Measurements from ENCODE around the gene ZNF423.

ZNF423 gene

DNA sequence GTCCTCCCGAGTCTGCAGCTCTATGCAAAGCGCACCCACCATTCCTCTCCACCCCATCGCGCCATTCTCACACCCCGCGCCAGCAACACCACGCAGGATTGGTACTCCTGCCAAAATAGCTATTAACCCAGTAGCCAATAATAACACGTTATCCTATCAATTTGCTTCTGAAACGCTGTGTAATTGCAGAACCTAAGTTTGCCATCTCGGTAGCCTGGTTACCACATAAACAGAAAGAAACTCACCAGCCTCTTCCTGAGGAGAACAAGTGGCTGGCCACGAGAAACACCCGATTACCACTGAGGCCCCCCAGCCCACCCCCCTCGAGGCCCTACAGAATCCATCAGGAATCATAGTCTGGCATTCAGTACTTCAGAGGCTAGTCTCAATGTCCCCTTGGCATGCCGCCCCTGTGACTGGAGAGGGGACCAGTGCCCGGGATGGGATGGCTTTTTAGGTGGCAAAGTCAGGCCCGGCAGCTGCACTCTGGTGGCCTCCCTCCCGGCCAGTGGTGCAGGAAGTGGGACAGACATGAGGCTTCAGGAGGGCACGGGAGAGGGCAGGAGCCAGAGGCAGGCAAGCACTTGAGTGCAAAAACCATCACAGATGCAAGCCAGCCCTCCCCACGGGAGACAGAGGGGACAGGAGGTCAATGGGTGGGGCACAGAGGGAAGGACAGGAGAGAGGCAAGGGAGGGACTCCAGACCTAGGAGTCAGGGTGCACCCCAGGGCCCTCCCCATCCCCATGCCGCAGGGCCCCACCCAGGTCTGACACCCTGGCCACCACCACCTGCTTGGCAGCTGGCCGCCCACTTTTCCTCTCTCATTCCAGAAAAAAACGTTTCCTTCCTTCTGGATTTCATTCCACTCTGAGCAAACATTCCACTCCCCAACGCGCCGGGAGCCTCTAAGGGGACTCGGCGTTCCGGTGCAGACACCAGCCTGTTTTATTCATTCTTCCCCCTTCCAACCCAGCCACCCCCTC, 192.5 kb downstream of the ZNF423 start:
- DNase-seq (ENCODE audit: low spot score) = no peak

DNA sequence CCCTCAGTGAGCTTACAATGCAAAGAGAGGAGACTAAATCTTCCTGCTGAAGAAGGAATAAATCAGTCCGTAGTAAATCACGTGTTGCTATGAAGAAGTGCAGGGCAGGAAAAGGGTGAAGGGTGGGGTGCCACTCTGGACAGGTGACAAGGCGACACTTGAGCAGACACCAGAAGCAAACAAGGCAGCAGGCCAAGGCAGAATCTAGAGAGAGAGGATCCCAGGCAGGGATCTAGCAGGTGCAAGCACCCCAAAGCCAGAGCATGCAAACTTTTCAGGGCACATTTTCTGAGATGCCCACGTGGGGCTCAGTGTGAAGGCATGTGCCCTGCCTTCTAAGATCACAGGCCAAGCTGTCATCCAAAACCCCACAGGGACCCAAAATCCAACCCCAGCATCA, 193.3 kb downstream of the ZNF423 start:
- DNase-seq (ENCODE audit: low spot score) = no peak

DNA sequence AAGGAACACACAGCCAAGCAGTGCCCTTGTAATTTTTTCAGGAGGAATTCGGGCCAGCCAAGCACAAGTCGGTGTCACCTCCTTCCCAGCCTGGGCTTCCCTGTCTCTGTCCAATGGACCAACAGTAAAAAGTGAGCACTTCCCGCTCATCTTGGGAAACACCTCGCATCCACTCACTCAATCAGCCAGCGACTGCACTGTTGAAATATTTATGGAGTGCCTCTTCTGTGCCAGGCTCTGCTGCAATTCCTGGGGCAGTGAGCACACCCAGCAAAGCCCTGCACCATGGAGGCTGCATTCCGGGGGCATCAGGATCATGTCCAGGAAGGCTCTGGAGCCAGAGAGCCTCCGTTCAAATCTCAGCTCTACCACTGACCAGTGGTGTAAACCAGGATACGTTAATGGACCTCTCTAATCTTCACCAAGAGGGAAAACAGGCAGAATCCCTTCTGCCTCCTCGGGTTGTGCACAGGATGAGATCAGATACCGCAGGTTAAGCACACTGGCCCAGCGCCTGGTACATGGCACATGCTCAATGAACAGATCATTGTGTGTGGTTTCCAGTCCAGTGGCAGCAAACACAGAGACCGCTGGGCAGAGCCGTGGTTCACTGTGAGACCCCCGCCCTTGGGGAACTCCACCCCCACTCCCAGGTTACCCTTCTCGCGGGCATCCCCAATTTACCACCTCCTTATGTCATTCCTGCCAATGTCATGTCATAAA, 194.3 kb downstream of the ZNF423 start:
- no peak for DNase-seq (ENCODE audit: low spot score)

DNA sequence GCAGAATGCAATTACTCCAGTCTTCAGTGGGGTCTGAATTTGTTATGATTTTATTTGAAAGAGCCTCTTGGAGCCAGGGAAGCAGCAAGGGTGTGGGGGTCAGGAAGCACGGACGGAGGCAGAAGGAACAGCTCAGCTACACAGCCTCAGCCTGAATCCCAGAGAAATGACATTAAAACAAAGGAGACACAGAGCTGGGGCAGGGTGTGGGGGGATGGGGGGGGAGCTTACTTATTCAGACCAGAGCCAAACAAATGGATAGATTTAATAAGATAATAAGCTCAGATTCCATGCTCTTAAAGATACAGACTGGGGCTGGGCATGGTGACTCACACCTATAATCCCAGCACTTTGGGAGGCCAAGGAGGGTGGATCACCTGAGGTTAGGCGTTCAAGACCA, 195.3 kb downstream of the ZNF423 start:
- no peak for DNase-seq (ENCODE audit: low spot score)

DNA sequence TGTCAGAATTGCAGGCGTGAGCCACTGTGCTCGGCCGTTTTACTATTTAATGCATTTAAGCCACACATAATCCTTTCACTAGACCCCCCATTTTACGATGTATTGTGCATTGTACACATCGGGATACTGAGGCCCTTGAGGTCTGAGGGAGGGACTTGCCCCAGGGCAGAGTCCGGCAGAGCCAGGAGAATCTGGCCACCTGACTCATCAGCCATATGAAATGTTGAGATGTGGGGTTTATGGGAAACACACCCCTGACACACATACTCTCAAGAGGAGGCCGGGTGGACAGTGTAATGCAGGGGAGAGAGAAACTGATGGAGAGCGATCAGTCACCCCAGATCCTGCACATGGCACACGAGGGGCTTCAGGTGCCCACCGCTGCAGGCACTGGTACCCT, 196.6 kb downstream of the ZNF423 start:
- no peak for DNase-seq (ENCODE audit: low spot score)

DNA sequence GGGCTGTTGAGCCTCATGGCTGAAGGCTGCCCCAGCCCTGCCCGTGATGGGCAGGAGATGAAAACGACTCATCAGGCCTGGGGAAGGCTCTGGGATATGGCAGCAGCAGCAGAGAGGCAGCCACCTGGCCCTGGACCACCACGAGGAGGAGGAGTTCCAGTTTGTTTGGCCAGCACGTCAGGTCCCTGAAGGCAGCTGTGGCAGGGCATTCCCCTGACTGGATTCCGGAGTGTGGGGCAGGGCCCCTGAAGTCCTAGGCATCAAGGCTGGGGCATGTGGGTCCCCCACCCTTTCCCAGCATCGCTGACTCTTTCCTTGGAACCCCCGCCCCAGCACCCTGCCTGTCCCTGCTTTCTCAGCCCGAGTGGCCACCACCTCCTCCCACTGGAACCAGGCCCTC, 197.4 kb downstream of the ZNF423 start:
- DNase-seq (ENCODE audit: low spot score) = no peak

DNA sequence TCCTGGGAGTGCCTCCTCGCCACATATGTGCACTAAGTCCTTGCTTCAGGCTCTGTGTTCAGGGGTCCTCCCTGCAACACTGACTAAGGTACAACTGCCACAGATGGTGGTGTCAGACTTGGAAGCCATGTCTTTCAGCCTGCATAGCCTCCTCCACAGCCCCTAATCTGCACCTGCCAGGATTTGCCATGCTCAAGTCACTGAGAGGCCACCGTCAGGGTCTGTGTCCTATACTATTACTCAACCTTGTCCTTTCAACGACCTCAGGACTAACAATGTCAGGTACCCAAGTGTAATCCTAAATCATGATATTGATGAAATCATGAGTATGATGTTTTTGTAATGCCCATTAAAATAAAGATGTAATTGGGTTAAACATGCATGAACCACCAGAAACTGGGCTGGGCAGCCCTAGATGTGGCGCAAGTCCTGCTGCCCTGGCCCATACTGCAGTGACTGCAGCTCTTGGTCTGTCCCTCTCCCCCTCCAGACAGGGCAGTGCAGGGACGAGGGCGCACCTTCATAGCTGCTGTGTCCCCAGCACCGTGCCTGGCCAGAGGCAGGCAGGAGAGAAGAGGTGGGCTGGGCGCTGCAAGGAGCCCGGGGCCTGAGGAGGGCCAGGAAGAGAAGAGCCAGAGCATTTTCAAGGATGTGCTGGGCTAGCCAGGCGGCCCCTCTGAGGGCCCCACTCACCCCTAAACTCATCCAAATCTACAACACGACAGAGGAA, 198.0 kb downstream of the ZNF423 start:
- no peak for DNase-seq (ENCODE audit: low spot score)

DNA sequence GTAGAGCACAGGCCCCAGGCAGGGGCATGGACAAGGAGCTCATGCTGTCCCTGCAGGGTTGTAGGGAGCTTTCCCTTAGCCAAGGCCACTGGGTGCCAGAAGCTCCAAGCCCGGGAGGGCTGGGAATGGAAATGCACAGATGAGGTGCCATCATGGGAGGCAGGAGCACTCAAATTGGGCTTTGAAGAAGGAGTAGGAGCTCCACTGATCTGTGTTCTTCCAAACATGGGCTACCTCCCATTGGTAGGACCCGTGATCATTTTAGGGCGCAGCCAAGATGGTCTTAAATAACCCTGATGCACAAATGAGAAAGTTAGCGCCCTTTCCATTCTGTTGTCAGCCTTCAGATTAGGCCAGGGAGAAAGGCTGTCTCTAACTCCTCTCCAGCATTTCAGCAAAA, 201.5 kb downstream of the ZNF423 start:
- DNase-seq (ENCODE audit: low spot score) = no peak

DNA sequence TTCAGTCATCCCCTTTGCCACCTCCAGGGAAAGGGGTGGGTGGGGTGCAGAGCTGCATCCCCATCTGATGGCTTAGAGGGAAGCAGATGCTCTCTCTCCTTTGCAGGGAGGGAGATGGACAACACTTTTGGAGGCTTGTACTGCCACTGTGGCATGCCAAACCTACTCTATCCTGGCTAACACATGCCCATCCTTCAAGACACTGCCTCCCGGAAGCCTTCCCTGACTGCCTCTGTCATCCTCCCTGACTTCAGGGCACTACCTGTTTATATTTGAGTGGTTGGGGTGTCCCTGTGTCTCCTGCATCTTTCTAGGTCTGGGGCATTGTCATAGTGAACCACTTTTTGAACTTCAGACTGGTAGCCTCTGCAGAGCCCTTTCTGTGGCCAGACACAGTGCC, 202.3 kb downstream of the ZNF423 start:
- DNase-seq (ENCODE audit: low spot score) = no peak

DNA sequence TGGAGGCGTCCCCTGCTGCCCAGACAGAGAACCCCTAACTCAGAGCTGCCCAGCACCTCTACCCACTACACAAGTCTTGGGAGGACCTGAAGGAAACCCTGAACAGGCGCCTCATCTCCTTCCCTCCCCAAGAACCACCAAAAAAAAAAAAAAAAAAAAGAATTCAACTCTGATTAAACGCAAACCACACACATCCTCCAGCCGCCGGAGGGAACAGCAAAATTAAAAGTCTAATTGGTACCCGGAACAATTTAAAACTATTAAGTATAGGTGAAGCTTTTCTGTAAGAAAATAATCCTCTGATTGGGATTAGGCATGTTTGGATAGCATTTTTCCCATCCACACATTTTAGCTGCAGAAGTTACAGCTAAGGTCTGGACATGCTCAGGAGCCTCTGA, 202.7 kb downstream of the ZNF423 start:
- no peak for DNase-seq (ENCODE audit: low spot score)

DNA sequence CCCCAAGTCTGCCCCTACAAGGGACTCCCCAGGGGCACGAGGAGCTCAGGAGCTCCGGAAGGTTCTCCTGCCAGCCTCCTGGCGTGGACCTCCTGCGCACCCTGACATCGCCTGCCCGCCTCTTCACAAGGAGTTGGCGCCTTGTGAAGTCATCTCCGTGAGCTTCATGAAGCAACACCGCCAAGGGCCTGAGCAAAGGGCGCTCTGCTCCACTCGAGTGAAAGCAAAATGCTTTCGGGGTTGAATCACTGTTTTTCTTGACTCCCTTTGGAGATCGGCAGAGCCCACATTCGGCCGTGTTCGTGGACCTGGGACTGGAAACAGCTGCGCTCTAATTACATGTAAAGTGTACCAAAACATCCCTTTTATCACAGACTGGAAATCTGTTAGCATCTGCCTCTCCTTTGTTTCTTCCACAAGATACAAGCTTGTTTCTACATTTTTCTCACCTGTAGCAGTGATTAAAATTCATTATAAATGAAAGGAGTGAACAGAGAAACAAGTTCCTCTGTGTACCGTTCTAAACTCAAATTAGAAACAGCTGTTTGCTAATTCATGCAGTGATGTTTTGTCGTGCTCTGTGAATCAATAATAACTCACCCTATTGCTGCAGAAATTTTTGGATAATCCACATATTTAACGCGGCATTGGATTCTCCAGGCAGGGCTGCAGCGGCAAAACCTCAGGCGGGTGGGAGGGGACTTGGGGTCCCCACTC, 203.3 kb downstream of the ZNF423 start:
- DNase-seq (ENCODE audit: low spot score) = no peak

DNA sequence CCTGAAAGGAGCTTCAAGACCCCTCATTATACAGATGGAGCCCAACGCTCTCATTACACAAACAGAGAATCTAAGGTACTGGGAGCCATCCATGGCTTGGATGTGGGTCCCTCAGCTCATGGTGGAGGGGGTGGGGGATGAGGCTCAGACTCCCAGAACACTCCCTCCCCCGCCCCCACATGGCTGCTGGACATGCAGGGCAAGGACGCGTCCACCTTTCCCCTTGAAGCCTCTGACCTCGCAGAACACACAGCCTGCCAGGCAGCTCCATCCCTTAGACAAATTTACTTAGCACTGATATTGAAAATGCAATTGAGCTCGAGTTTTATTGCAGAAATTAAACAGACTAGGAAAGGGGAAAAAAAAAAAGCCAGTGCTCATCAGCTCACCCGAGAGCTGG, 203.9 kb downstream of the ZNF423 start:
- no peak for DNase-seq (ENCODE audit: low spot score)

DNA sequence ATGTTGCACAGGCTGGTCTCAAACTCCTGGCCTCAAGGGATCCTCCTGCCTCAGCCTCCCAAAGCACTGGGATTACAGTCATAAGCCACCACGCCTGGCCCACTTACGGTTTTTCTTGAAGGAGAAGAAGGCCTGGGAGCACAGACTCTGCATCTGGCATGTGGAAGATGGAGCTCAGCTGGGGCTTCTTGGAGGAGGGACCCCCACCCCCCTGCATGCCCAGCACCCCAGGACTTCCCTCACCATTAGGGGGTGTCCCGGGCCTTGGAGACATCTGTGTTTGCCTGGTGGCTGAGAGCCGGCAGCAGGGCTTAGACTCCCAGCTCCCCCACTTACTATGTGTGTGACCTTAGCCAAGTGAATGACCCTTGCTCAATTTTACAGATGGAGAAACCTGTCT, 204.7 kb downstream of the ZNF423 start:
- no peak for DNase-seq (ENCODE audit: low spot score)

DNA sequence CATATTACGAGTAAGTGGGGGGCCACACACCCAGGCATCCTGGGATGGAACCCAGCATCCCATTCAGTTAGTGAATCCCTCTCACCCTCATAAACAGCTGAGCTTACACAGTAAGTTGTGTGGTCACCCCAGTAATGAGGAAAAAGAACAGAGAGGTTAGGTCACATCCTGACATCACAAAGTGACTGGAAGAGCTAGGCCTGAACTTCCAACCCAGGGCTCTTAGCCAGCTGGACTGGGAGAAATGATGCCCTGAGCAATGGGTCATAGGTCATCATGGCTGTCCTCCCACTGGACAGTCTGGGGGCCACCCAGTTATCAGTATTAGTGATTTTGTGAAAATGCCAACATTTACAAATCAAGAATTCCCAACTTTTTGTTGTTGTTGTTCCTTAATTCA, 205.3 kb downstream of the ZNF423 start:
- DNase-seq (ENCODE audit: low spot score) = no peak

DNA sequence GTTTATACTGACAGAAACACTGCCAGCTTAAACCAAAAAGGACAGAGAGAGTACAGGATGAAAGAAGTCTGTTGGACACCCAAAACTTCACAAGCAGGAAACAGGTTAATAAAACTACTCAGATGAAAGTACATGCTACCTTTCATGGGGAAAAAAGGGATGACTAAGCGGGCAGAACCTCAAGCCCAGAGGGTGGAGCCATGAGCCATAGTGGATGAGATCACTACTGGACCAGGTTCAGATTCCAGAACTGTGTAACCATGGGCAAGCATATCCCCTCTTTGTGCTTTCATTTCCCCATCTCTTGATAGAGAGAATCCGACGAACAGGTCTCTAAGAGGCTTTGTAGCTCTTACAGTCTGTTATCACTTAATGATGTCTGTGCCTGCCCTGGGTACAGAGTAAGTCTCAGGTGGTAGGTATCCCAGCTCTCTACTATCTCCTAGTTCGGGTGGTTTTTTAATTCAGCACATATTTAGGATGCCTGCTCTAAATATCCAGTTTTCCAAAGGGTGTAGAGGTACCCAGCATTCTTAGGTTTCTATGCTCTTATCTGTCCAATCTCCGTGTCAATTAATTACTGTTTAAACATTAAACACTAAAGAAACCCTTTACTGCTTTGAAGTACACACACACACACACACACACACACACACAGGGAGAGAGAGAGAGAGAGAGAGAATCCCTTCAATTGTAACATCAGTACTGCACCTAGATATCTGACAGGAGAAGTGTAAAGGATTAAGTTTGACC, 206.7 kb downstream of the ZNF423 start:
- no peak for DNase-seq (ENCODE audit: low spot score)

DNA sequence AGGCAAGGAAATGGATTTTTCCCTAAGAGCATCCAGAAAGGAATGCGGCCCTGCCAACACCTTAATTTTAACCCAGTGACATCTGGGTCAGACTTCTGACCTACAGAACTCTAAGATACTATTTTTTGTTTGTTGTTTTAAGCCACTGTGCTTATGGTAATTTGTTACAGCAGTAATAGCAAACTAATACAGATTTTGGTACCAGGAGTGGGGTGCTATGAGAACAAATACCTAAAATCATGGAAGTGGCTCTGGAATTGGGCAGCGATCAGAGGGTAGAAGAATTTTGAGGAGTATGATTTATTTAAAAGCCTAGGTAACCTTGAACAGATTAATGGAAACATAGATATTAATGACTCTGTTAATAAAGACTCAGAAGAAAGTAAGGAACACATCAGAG, 208.2 kb downstream of the ZNF423 start:
- DNase-seq (ENCODE audit: low spot score) = no peak

DNA sequence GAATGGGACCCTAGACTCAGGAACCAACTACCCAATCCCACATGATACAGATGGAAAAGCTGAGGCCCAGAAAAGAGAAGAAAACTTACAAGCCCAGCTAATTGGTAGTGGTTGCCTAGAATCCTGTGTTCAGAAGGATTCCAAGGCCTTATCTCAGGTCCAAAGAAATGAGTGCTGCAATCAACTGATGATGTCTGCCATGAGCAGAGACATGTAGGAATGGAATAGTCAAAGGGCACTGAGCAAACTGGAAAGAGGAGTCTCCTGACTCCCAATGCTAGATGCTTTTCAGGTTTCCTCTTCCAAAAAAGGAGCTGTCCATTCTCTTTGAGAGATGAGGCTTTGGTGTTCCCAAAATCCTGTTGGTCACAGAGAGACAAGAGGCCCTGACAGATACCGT, 210.6 kb downstream of the ZNF423 start:
- no peak for DNase-seq (ENCODE audit: low spot score)

DNA sequence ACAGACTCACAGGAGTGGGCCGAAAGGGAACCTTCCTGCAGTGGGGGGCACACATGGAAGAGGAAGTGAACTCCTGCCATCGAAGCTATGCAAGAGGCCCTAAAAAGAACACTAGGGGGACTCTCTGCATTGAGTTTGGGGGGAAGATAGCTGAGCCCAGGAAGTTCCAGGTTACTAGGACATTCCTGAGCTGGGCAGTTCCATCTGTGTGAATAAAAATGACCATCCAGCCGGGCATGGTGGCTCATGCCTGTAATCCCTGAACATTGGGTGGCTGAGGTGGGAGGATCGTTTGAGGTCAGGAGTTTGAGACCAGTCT, 211.8 kb downstream of the ZNF423 start:
- no peak for DNase-seq (ENCODE audit: low spot score)

DNA sequence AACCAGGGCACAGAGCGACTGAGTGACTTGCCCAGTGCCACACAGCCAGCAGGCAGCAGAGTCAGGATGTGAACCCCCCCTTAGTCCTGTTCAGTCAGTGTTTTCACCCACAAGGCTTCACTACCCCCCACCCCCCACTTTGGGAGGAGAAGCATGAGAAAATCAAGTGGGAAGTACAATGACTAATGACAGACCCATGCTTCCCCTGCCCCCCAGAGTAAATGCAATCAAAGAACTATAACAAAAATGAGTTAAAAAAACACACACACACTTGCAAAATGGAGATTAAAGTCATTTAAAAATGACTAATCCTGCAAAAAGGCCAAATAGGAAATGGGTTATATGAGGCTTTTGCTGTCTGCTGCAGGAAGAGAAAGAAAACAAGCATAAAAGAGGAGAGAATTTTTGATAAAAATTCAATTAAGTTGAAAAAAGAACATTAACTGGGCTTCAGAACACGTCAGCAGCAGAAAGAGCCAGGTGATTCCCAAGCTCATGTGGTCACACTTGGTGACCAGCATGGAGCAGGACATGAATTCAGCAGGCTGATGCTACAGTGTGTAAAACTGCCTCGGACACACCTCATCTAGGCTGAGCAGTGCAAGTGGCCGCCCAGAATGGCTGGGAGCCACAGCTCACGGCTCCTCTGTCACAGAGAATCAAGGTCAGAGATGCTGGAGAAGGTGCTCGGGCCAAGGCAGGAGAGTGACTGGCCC, 212.3 kb downstream of the ZNF423 start:
- DNase-seq (ENCODE audit: low spot score) = no peak

DNA sequence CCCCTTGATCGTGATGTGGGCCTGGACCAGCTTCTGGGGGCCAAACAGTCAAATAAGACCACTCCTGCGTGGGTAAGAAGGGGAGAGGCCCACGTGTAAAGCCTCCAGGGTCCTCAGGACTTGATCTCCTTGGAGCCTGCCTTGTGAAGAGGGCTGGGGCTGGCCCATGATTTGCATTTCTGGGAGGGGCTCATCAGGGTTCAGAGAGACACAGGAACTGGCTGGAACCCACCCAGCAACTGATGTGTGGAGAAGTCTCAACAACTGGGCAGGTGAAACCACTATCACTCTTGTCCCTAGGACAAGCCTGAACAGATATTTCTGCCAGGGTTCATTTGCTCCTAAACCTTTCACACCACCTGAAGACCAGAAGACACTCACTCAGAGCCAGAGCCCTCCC, 214.7 kb downstream of the ZNF423 start:
- DNase-seq (ENCODE audit: low spot score) = no peak

DNA sequence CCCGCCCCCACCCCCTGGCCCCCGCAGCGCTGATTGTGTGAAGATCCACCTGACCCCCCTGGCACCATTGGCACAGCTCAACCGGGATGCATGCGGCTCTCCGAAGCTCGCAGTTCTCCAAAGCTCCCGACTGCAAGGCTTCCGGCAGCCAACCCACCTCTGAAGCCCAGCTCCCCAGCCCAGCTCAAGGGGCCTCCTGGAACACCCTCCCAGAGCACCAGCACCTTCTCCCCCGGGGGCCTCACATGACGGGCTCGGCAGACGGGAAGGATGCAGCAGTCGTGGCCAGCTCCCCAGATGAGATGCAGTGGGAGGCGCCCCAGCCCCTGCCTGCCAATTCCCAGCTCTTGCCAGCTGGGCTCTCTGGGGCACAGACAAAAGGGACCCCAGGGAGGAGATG, 215.3 kb downstream of the ZNF423 start:
- no peak for DNase-seq (ENCODE audit: low spot score)

All from hematopoietic multipotent progenitor cell treated with erythropoietin and hydrocortisone succinate and interleukin-3 and kit ligand, for 17 days (in vitro differentiated cells).